Parathyroid adenoma (tissue), 2 donors: Measurements from ENCODE around the gene KIF26A.

Experiments used
- H2AFZ ChIP-seq: fragments of 300-600 bp; sonication (generic); one replicate; pipeline ENCODE4 v1.7.0; 2017; ENCODE audit warnings: antibody characterized with exemption, mild to moderate bottlenecking
- H3K27ac ChIP-seq: fragments of 300-600 bp; sonication (generic); one replicate; pipeline ENCODE4 v1.7.0; 2017
- H3K27me3 ChIP-seq: fragments of 300-600 bp; sonication (generic); one replicate; pipeline ENCODE4 v1.7.0; 2017; ENCODE audit warnings: low read length; ENCODE audit not compliant: control insufficient read depth, insufficient read depth
- H3K36me3 ChIP-seq: fragments of 300-600 bp; sonication (generic); one replicate; pipeline ENCODE4 v1.7.0; 2017; ENCODE audit warnings: low read length; ENCODE audit not compliant: control insufficient read depth, insufficient read depth
- H3K4me1 ChIP-seq: fragments of 300-600 bp; sonication (generic); one replicate; pipeline ENCODE4 v1.7.0; 2017; ENCODE audit warnings: control low read depth
- H3K4me2 ChIP-seq: fragments of 300-600 bp; sonication (generic); one replicate; pipeline ENCODE4 v1.7.0; 2017; ENCODE audit warnings: low read length
- H3K4me3 ChIP-seq: fragments of 300-600 bp; sonication (generic); one replicate; pipeline ENCODE4 v1.7.0; 2017; ENCODE audit warnings: low read depth, low read length
- H3K79me2 ChIP-seq: fragments of 300-600 bp; sonication (generic); one replicate; pipeline ENCODE4 v1.7.0; 2017; ENCODE audit warnings: control low read depth
- H3K9ac ChIP-seq: fragments of 300-600 bp; sonication (generic); one replicate; pipeline ENCODE4 v1.7.0; 2017; ENCODE audit warnings: mild to moderate bottlenecking
- H3K9me3 ChIP-seq: fragments of 300-600 bp; sonication (generic); one replicate; pipeline ENCODE4 v1.7.0; 2017; ENCODE audit warnings: low read length; ENCODE audit not compliant: control insufficient read depth
- CTCF ChIP-seq: fragments of 300-600 bp; sonication (generic); IDR thresholded peaks from one replicate; pipeline ENCODE4 v1.7.0; 2017; ENCODE audit warnings: antibody characterized with exemption, mild to moderate bottlenecking
- donor health status: primary hyperparathyroidism.

Gene KIF26A

GRCh38 chr14:104144453-104144790, 6.0 kb downstream of the KIF26A start:
- no peak overlapping the region for H3K9ac ChIP-seq
- H3K9me3 ChIP-seq: no peaks in the 10 kb centered on the region
- H2AFZ ChIP-seq: no peak overlapping the region
- H3K4me3 ChIP-seq: no peak overlapping the region
- no peak overlapping the region for H3K4me2 ChIP-seq
- no peak overlapping the region for H3K27ac ChIP-seq
- TF ChIP-seq CTCF: no peak
- H3K4me1 ChIP-seq: no peaks in the 10 kb centered on the region
- H3K36me3 ChIP-seq: no peaks in the 10 kb centered on the region
- H3K27me3 ChIP-seq: no peaks in the 10 kb centered on the region
- no peaks in the 10 kb centered on the region for H3K79me2 ChIP-seq

- H3K9ac ChIP-seq: no peak overlapping the region
- H3K4me2 ChIP-seq: no peak overlapping the region
- H3K27ac ChIP-seq: no peak overlapping the region
- no peak overlapping the region for H3K4me3 ChIP-seq
- H3K27me3 ChIP-seq: no peaks in the 10 kb centered on the region
- H2AFZ ChIP-seq: no peak overlapping the region
- no peaks in the 10 kb centered on the region for H3K79me2 ChIP-seq
- H3K9me3 ChIP-seq: no peaks in the 10 kb centered on the region
- TF ChIP-seq CTCF: no peak
- no peaks in the 10 kb centered on the region for H3K4me1 ChIP-seq
- H3K36me3 ChIP-seq: no peaks in the 10 kb centered on the region
Measured at GRCh38 chr14:104144911-104145825, 6.8 kb downstream of the KIF26A start.

GRCh38 chr14:104145826-104146601, 7.6 kb downstream of the KIF26A start:
- Histone ChIP-seq H3K4me2 (no peak overlapping the region), H3K9ac (no peak overlapping the region), H3K36me3 (no peaks in the 10 kb centered on the region), H3K27ac (no peak overlapping the region), H3K79me2 (no peaks in the 10 kb centered on the region), H2AFZ (no peak overlapping the region), H3K27me3 (no peaks in the 10 kb centered on the region), H3K9me3 (no peaks in the 10 kb centered on the region), H3K4me1 (no peaks in the 10 kb centered on the region), H3K4me3 (no peak overlapping the region)
- no peak for TF ChIP-seq CTCF

- Histone ChIP-seq H3K27me3 (no peaks in the 10 kb centered on the region), H3K4me3 (no peak overlapping the region), H3K27ac (no peak overlapping the region), H3K36me3 (no peaks in the 10 kb centered on the region), H3K4me2 (no peak overlapping the region), H3K79me2 (no peaks in the 10 kb centered on the region), H3K4me1 (no peaks in the 10 kb centered on the region), H3K9me3 (no peaks in the 10 kb centered on the region), H2AFZ (no peak overlapping the region), H3K9ac (no peak overlapping the region)
- TF ChIP-seq CTCF: no peak
Measured at GRCh38 chr14:104146651-104147345, 8.4 kb downstream of the KIF26A start.
